ENCODE results near the gene NCAN.

NCAN gene

GRCh38 chr19:19207637-19208572 is 3.9 kb upstream of the NCAN start:
- no peak overlapping the region for H3K4me3 ChIP-seq (ENCODE audit: low read depth, low read length)
- DNase-seq (ENCODE audit: low read depth), result no peak
- no peak for TF ChIP-seq CTCF (IDR thresholded peaks at IDR 0.05; ENCODE audit: control insufficient read depth, extremely low read depth, insufficient read depth)

GRCh38 chr19:19209372-19209771 is 2.4 kb upstream of the NCAN start:
- H3K4me3 ChIP-seq (ENCODE audit: low read depth, low read length), result no peak overlapping the region
- TF ChIP-seq CTCF (IDR thresholded peaks at IDR 0.05; ENCODE audit: control insufficient read depth, extremely low read depth, insufficient read depth), result no peak
- no peak for DNase-seq (ENCODE audit: low read depth)

DNA sequence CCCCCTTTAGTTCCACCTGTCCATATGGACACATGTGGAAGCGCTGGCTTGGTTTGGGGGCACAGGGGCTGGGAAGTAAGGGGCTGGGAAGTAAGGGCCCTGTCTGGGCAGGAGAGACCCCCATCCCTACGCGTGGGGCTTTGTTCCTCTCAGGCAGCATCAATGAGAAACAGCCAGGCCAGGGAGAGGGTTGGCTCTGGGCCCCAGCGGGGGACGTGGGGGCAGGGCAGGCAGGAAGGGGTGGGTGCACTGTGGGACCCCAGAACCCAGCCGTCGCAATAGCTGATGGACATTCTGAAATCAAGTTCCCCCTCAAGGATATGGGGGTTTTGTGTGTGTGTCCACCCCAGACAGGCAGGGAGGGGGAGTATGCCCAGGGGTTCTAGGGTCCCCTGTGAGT is 1.2 kb downstream of the NCAN start:
- no peak for DNase-seq (ENCODE audit: low read depth)
- no peak overlapping the region for H3K4me3 ChIP-seq (ENCODE audit: low read depth, low read length)
- no peak for TF ChIP-seq CTCF (IDR thresholded peaks at IDR 0.05; ENCODE audit: control insufficient read depth, extremely low read depth, insufficient read depth)

GRCh38 chr19:19213426-19214158 is 1.8 kb downstream of the NCAN start:
- no peak for DNase-seq (ENCODE audit: low read depth)
- TF ChIP-seq CTCF (IDR thresholded peaks at IDR 0.05; ENCODE audit: control insufficient read depth, extremely low read depth, insufficient read depth), result no peak
- H3K4me3 ChIP-seq (ENCODE audit: low read depth, low read length), result no peak overlapping the region

DNA sequence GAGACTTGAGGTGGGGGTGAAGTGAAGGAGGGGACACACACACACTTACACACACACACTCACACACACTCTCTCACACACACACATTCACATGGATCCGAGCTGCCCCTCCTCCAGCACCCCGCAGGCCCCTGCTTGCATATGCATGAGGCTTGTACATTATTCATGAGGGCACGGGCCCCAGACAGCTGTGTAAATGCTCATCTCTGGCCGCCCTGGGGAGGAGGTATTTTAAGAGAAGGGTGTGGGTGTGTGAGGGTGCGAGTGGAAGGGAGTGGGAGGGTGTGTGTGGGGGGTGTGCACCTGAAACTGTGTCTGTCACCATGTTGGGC is 2.4 kb downstream of the NCAN start:
- no peak overlapping the region for H3K4me3 ChIP-seq (ENCODE audit: low read depth, low read length)
- no peak for TF ChIP-seq CTCF (IDR thresholded peaks at IDR 0.05; ENCODE audit: control insufficient read depth, extremely low read depth, insufficient read depth)
- no peak for DNase-seq (ENCODE audit: low read depth)

DNA sequence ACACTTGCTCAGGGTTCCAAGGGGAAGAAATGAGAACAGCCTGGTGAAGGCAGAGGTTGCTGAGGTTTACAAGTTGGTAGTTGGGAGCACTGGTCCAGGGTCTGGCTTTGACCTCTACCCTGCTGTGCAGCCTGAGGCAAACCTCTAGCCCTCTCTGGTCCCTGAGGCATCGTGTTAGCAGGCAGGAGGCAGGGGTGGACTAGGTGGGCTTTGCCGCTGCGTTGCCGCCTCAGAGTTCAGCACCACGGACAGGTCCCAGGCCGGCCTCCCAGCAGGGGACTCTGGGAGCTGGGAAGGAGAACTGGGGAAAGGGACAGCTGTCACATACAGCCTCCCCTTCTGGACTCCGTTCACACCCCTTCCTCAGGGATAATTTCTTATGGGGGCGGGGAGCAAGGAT is 3.1 kb downstream of the NCAN start:
- H3K4me3 ChIP-seq (ENCODE audit: low read depth, low read length), result no peak overlapping the region
- no peak for TF ChIP-seq CTCF (IDR thresholded peaks at IDR 0.05; ENCODE audit: control insufficient read depth, extremely low read depth, insufficient read depth)
- DNase-seq (ENCODE audit: low read depth), result no peak

All from LNCaP clone FGC (cell line).